UCSD-AML1 (cell line): ENCODE results near the gene RILP.

Experiments
- DNase-seq: peaks from one replicate; lab custom pipeline; 2025; ENCODE audit not compliant: unreplicated experiment; lab: John Stamatoyannopoulos, UW

Gene RILP

DNA sequence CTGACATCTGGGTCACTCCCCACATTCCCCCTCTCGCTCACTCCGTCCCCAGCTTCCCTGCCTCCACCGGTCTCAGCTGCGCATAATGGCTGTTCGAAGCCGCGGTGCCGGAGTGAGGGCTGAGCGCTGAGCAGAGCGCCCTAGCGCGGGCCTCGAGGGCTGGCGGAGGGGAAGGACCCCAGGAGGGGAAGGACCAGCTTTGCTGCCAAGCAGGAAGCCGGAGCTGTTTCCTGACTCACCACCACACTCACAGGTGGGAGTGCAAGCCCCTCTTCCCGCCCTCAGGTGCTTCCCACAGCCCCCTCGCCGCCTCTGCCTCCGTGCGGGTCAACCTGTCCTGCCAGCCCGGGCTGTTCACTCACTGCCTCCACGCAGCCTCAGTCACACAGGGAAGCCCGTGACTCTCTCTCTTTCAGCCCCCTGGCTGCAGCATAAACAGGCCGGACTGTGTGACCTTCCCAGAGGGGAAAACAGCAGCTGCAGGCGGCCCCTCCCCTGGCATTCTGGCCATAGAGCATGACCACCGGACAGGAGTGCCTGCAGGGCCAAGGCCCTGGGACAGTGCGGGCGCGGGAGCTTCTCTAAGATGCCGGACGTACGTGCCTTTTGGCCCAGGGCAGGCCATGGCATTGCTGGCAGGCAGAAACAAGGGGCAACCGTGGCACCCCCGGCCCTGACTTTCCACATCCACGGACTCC is 44.7 kb downstream of the RILP start:
- DNase-seq, result no peak

DNA sequence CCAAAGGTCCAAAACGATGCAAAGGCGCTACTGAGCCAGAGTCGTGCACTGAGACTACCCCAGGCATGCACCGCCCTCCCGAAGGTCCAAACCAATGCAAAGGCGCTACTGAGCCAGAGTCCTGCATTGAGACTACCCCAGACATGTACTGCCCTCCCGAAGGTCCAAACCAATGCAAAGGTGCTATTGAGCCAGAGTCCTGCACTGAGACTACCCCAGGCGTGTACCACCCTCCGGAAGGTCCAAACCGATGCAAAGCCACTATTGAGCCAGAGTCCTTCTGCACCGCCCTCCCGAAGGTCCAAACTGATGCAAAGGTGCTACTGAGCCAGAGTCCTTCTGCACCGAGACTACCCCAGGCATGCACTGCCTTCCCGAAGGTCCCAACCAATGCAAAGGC is 48.1 kb downstream of the RILP start:
- no peak for DNase-seq

GRCh38 chr17:1598399-1599095 is 51.1 kb downstream of the RILP start:
- no peak for DNase-seq

DNA sequence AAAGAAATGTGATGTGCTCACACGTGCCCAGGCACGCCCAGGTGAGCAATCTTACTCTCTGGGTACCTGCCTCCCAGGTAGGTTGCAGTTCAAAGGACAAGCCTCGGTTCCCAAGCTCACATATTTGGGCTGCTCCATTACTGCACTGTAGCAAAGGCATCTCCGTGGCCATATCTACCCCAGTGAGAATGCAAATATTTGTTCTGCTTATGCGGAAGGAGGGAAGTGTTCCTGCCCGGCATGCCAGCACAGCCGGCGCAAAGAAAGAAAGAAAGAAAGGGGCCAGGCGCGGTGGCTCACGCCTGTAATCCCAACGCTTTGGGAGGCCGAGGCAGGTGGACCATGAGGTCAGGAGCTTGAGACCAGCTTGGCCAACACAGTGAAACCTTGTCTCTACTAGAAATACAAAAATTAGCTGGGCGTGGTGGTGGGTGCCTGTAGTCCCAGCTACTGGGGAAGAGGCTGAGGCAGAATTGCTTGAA is 51.8 kb downstream of the RILP start:
- DNase-seq, result no peak
